Measurements from ENCODE around the gene TMTC4.
"Not testable (repeated sequence)": the region's sequence is repeated elsewhere in the genome, so short reads cannot be mapped to it uniquely, and the experiment has no call there.

TMTC4 gene

GRCh38 chr13:100584896-100585295, 89.7 kb downstream of the TMTC4 start:
- H3K4me3 ChIP-seq (ENCODE audit: low read depth, low read length), result no peak overlapping the region
- in situ Hi-C loops (cut with HindIII; ENCODE audit: low sequenced_read_pairs), result no loop called here
- no peak for TF ChIP-seq CTCF (IDR thresholded peaks at IDR 0.05; ENCODE audit: low read depth, low read length, missing control alignments)
- DNase-seq (ENCODE audit: low read depth), result peak; percentile 91

- H3K4me3 ChIP-seq (ENCODE audit: low read depth, low read length), result no peak overlapping the region
- in situ Hi-C loops (cut with HindIII; ENCODE audit: low sequenced_read_pairs), result no loop called here
- no peak for DNase-seq (ENCODE audit: low read depth)
- no peak for TF ChIP-seq CTCF (IDR thresholded peaks at IDR 0.05; ENCODE audit: low read depth, low read length, missing control alignments)
Observed at GRCh38 chr13:100581504-100581903, 93.1 kb downstream of the TMTC4 start.

- no peak overlapping the region for H3K4me3 ChIP-seq (ENCODE audit: low read depth, low read length)
- in situ Hi-C loops (cut with HindIII; ENCODE audit: low sequenced_read_pairs), result no loop called here
- no peak for TF ChIP-seq CTCF (IDR thresholded peaks at IDR 0.05; ENCODE audit: low read depth, low read length, missing control alignments)
- no peak for DNase-seq (ENCODE audit: low read depth)
Observed at GRCh38 chr13:100581030-100581429, 93.6 kb downstream of the TMTC4 start.

- no peak for DNase-seq (ENCODE audit: low read depth)
- no peak for TF ChIP-seq CTCF (IDR thresholded peaks at IDR 0.05; ENCODE audit: low read depth, low read length, missing control alignments)
- in situ Hi-C loops (cut with HindIII; ENCODE audit: low sequenced_read_pairs), result no loop called here
Observed at GRCh38 chr13:100580045-100580444, 94.5 kb downstream of the TMTC4 start.

GRCh38 chr13:100577239-100577638, 97.4 kb downstream of the TMTC4 start:
- DNase-seq (ENCODE audit: low read depth); in situ Hi-C loops (cut with HindIII; ENCODE audit: low sequenced_read_pairs); H3K4me3 ChIP-seq (ENCODE audit: low read depth, low read length): not testable (repeated sequence)

More at GRCh38 chr13:100580045-100580444, 94.5 kb downstream of the TMTC4 start:
- H3K4me3 ChIP-seq (ENCODE audit: low read depth, low read length), result no peak overlapping the region

- TF ChIP-seq CTCF (IDR thresholded peaks at IDR 0.05; ENCODE audit: low read depth, low read length, missing control alignments), result peak; percentile 70
- peak; percentile 70 for DNase-seq (ENCODE audit: low read depth)
- in situ Hi-C loops (cut with HindIII; ENCODE audit: low sequenced_read_pairs), result no loop called here
- no peak overlapping the region for H3K4me3 ChIP-seq (ENCODE audit: low read depth, low read length)
Observed at GRCh38 chr13:100573121-100573520, 101.5 kb downstream of the TMTC4 start.

GRCh38 chr13:100566543-100566942, 108.1 kb downstream of the TMTC4 start:
- TF ChIP-seq CTCF (IDR thresholded peaks at IDR 0.05; ENCODE audit: low read depth, low read length, missing control alignments), result no peak
- DNase-seq (ENCODE audit: low read depth), result no peak
- in situ Hi-C loops (cut with HindIII; ENCODE audit: low sequenced_read_pairs), result no loop called here
- H3K4me3 ChIP-seq (ENCODE audit: low read depth, low read length), result no peak overlapping the region
